Spinal cord (tissue), 10 donors: ENCODE results near the gene PPP2R2C. TPM values are rescaled to one million over a fixed set of nuclear protein-coding genes. Genes with fewer than 3 reads are reported as not detected.

ENCODE experiments used
- DNase-seq, 6 donors: peaks; one replicate each; pipeline versions ENCODE4 v3.0.0 to v3.0.0-alpha.2; 2013 to 2015; ENCODE audit warnings: low spot score in 6 of 6, low read depth in 4 of 6
- H3K27ac ChIP-seq: one replicate; pipeline ENCODE4 v1.5.1; 2013; ENCODE audit warnings: low read depth, low read length, control low read depth
- H3K27me3 ChIP-seq: one replicate; pipeline ENCODE4 v1.6.1; 2013; ENCODE audit warnings: low read length; ENCODE audit not compliant: control insufficient read depth, insufficient read depth
- H3K36me3 ChIP-seq: one replicate; pipeline ENCODE4 v1.6.1; 2013; ENCODE audit warnings: low read length; ENCODE audit not compliant: control insufficient read depth, insufficient read depth
- H3K4me1 ChIP-seq: one replicate; pipeline ENCODE4 v1.6.1; 2013; ENCODE audit warnings: low read length; ENCODE audit not compliant: control insufficient read depth, insufficient read depth
- H3K4me3 ChIP-seq: one replicate; pipeline ENCODE4 v1.5.1; 2013; ENCODE audit warnings: low read depth, low read length, control low read depth
- H3K9me3 ChIP-seq: one replicate; pipeline ENCODE4 v1.6.1; 2013; ENCODE audit warnings: low read length; ENCODE audit not compliant: control insufficient read depth, insufficient read depth
- WGBS: methylation state at CpG from one replicate; pipeline ENCODE4 v1.1.5; 2013; ENCODE audit warnings: missing lambda C conversion rate; ENCODE audit not compliant: insufficient coverage; 5-methylcytosine and 5-hydroxymethylcytosine counted together
- polyA plus RNA-seq, 2 donors: library from polyadenylated mRNA; unstranded; fragments of 120-200 nt; gene quantifications; one replicate each; pipeline ENCODE4 v1.2.1, GENCODE V29; 2013; ENCODE audit not compliant: insufficient read length in 2 of 2
- total RNA-seq, 2 donors: library from RNA; depleted of rRNA in 1 of 2; stranded (reverse); fragments of 120-200 nt in 1 of 2; fragments of >200 nt in 1 of 2; gene quantifications; one replicate each; pipeline versions ENCODE4 v1.2.3 to v1.2.4, GENCODE V29; 2013 to 2014
- donor health status: healthy.

The PPP2R2C gene
- total and polyA plus RNA-seq, 4 donors: 17.2 to 114 (median 75.1) TPM

DNA sequence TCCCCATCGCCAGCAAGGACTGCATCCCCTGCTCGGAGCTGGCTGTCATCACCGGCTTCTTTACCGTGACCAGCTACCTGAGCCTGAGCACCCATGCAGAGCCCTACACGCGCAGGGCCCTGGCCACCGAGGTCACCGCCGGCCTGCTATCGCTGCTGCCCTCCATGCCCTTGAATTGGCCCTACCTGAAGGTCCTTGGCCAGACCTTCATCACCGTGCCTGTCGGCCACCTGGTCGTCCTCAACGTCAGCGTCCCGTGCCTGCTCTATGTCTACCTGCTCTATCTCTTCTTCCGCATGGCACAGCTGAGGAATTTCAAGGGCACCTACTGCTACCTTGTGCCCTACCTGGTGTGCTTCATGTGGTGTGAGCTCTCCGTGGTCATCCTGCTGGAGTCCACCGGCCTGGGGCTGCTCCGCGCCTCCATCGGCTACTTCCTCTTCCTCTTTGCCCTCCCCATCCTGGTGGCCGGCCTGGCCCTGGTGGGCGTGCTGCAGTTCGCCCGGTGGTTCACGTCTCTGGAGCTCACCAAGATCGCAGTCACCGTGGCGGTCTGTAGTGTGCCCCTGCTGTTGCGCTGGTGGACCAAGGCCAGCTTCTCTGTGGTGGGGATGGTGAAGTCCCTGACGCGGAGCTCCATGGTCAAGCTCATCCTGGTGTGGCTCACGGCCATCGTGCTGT is 171.2 kb downstream of the PPP2R2C start:
- H3K36me3 ChIP-seq: peaks cover 77% of the 10 kb centered on the region
- no peak overlapping the region for H3K4me3 ChIP-seq
- H3K27me3 ChIP-seq: no peaks in the 10 kb centered on the region
- WGBS: 91% methylated on average over 33 of the region's 35 CpGs
- no peaks in the 10 kb centered on the region for H3K9me3 ChIP-seq
- no peak overlapping the region for H3K27ac ChIP-seq
- DNase-seq: no peak
- H3K4me1 ChIP-seq: no peaks in the 10 kb centered on the region

DNA sequence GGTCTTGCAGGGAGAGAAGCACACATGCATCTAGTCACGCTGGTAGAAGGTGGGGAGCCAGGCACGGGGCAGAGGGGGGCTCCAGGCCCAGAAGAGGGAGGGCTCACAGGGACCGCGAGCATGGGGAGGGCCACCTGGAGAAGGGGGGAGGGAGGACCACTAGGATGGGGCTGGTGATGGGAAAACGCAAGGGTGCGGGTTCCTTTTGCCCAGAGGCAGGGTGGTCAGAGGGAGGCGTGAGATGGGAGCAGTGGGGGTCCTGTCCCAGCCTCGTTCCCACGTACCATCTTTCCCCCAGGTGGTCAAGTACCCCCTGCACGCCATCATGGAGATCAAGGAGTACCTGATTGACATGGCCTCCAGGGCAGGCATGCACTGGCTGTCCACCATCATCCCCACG is 172.1 kb downstream of the PPP2R2C start:
- H3K4me1 ChIP-seq: no peaks in the 10 kb centered on the region
- H3K36me3 ChIP-seq: peaks cover 85% of the 10 kb centered on the region

DNA sequence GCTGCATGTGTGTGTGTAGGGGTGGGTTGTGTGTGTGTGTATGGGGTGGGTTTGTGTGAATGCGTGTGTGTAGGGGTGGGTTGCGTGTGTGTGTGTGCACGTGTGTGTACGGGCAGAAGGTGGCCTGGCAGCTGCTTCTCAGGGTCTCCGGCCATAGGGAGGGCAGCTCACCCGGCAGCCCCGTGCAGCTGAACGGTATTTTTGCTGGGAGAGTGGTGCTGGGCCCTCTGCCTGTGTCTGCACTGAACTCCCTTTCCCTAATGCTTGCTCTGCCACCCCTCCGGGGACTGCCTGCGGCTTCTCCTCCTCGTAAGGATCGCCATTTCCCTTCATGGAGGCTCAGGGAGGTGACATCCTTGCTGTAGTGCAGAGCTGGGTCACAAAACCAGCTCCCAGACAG is 172.5 kb downstream of the PPP2R2C start:
- Histone ChIP-seq H3K4me3 (no peak overlapping the region), H3K27ac (no peak overlapping the region), H3K36me3 (peaks cover 87% of the 10 kb centered on the region), H3K27me3 (no peaks in the 10 kb centered on the region), H3K4me1 (no peaks in the 10 kb centered on the region), H3K9me3 (no peaks in the 10 kb centered on the region)
- no peak for DNase-seq
- 95% methylated on average over 12 of the region's 12 CpGs for WGBS

More for the DNA sequence above, 172.1 kb downstream of the PPP2R2C start:
- Histone ChIP-seq H3K27me3 (no peaks in the 10 kb centered on the region), H3K4me3 (no peak overlapping the region), H3K27ac (no peak overlapping the region), H3K9me3 (no peaks in the 10 kb centered on the region)
- no peak for DNase-seq
- 82% methylated on average over 9 of the region's 11 CpGs for WGBS

- no peak overlapping the region for H3K4me3 ChIP-seq
- 80% methylated on average over 6 of the region's 6 CpGs for WGBS
- no peaks in the 10 kb centered on the region for H3K9me3 ChIP-seq
- no peaks in the 10 kb centered on the region for H3K27me3 ChIP-seq
- peaks cover 87% of the 10 kb centered on the region for H3K36me3 ChIP-seq
- DNase-seq: no peak
- H3K27ac ChIP-seq: no peak overlapping the region
- H3K4me1 ChIP-seq: no peaks in the 10 kb centered on the region
Measured at GRCh38 chr4:6298852-6299251, 173.6 kb downstream of the PPP2R2C start.

DNA sequence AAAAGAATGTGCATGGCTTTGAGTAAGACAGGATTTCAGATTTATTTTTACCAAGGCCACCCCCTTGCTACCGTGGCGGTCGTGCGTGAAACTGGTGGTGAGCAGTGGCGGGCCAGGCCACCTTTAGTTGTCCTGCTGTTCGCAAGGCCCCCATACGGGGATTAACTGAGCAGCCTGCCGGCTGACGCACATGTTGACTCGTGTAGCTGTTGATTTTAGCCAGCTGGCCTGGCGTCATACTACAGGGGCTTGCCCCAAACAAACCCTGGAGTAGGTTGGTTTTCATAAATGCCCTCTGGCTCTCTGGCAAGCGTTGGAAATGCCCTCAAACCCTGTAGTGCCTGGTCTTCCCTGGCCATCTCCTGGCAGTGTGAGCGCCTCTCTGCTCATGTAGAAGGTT is 174.4 kb downstream of the PPP2R2C start:
- H3K27ac ChIP-seq: no peak overlapping the region
- peaks cover 87% of the 10 kb centered on the region for H3K36me3 ChIP-seq
- H3K9me3 ChIP-seq: no peaks in the 10 kb centered on the region
- H3K27me3 ChIP-seq: no peaks in the 10 kb centered on the region
- WGBS: 68% methylated on average over 13 of the region's 13 CpGs
- H3K4me1 ChIP-seq: no peaks in the 10 kb centered on the region
- H3K4me3 ChIP-seq: no peak overlapping the region
- no peak for DNase-seq

- Histone ChIP-seq H3K4me3 (no peak overlapping the region), H3K9me3 (no peaks in the 10 kb centered on the region), H3K27ac (no peak overlapping the region), H3K27me3 (no peaks in the 10 kb centered on the region), H3K36me3 (peaks cover 87% of the 10 kb centered on the region), H3K4me1 (no peaks in the 10 kb centered on the region)
- WGBS: 88% methylated on average over 9 of the region's 15 CpGs
- no peak for DNase-seq
Measured at GRCh38 chr4:6297266-6297815, 175.1 kb downstream of the PPP2R2C start.

DNA sequence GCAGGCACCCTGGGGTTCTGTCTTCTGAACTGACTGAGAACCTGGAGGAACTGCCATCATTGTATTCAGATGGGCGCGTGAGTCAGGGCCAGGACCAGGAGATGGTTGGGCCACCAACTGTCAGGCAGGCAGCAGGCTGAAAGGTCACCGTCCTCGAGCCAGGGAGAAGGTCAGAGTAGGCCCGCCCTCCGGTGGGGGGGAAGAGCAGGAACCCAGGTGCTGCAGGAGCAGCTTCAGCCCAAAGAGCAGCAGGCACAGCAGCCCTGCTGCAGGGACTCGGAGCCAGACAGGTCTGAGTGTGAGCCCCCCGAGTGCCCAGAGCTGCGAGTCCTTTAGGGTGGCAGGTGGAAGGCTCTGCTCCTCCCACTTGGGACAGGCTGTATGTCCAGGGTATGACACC is 176.4 kb downstream of the PPP2R2C start:
- H3K4me1 ChIP-seq: no peaks in the 10 kb centered on the region
- no peak for DNase-seq
- H3K27me3 ChIP-seq: no peaks in the 10 kb centered on the region
- H3K4me3 ChIP-seq: no peak overlapping the region
- H3K36me3 ChIP-seq: peaks cover 87% of the 10 kb centered on the region
- H3K27ac ChIP-seq: no peak overlapping the region
- H3K9me3 ChIP-seq: no peaks in the 10 kb centered on the region
- 83% methylated on average over 9 of the region's 9 CpGs for WGBS

DNA sequence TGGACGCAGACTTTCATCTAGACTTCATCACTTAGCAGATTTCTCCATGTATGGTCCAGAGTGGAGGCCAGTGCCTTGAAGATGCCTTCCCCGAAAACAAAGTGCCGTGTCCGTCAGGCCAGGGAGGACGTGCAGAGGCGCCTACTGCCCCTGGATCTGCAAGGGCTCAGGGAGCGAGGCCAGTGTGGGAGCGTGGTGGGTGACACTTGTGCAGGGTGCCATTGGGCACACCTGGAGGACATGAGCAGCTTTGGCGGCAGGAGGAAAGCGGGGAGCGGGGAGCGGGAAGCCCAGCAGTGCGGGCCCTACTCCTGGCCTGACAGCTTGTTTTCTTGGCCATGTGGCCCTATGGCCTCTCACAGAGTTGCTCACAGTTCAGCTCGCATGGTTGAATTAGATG is 176.9 kb downstream of the PPP2R2C start:
- no peaks in the 10 kb centered on the region for H3K27me3 ChIP-seq
- no peak for DNase-seq
- H3K9me3 ChIP-seq: no peaks in the 10 kb centered on the region
- no peak overlapping the region for H3K4me3 ChIP-seq
- no peak overlapping the region for H3K27ac ChIP-seq
- peaks cover 87% of the 10 kb centered on the region for H3K36me3 ChIP-seq
- WGBS: 95% methylated on average over 14 of the region's 14 CpGs
- no peaks in the 10 kb centered on the region for H3K4me1 ChIP-seq

DNA sequence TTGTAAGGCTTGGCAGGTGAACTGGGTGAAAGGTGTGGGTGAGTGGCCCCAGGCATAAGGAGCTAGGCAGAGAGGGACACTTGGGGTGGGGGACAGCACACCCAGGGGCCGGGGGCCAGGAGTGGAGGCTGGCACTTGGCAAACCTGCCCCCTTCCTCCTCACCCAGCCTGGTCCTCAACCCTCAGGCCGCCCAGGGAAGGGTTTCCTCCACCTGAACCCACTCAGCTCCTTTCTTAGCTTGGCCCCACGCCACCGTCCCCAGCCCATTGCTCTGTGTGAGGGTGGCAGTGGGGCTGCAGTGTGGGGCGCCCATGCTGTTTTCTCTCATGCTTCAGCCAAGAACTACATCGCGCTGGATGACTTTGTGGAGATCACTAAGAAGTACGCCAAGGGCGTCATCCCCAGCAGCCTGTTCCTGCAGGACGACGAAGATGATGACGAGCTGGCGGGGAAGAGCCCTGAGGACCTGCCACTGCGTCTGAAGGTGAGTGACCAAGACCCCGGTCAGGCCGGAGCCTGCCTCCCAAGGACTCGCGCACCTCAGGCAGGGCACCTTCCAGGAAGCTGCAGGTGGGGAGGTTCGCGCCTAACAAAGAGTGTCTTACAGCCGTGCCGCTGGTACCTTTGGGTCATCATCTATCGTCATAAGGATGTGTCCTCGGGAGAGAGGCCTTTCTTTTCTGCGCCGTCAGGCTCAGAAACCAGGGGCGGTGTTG is 177.6 kb downstream of the PPP2R2C start:
- Histone ChIP-seq H3K27ac (no peak overlapping the region), H3K4me1 (no peaks in the 10 kb centered on the region), H3K36me3 (peaks cover 87% of the 10 kb centered on the region), H3K9me3 (no peaks in the 10 kb centered on the region), H3K4me3 (no peak overlapping the region), H3K27me3 (no peaks in the 10 kb centered on the region)
- no peak for DNase-seq
- 93% methylated on average over 22 of the region's 27 CpGs for WGBS

GRCh38 chr4:6293661-6294060 is 178.8 kb downstream of the PPP2R2C start:
- H3K4me1 ChIP-seq: no peaks in the 10 kb centered on the region
- H3K27ac ChIP-seq: no peak overlapping the region
- WGBS: 97% methylated on average over 6 of the region's 8 CpGs
- DNase-seq: no peak
- no peaks in the 10 kb centered on the region for H3K27me3 ChIP-seq
- H3K4me3 ChIP-seq: no peak overlapping the region
- no peaks in the 10 kb centered on the region for H3K9me3 ChIP-seq
- peaks cover 87% of the 10 kb centered on the region for H3K36me3 ChIP-seq
